Nephron progenitor cell (in vitro differentiated cells): ENCODE data around the gene LRBA.

Experiments
- DNase-seq: peaks from one replicate; pipeline ENCODE4 v3.0.0; 2021
- H3K27ac Mint-ChIP-seq: 2 replicates; pipeline ENCODE4 v1.8.0; 2021; ENCODE audit warnings: mild to moderate bottlenecking, moderate library complexity, mixed read lengths
- H3K27me3 Mint-ChIP-seq: 2 replicates; pipeline ENCODE4 v1.8.0; 2021; ENCODE audit warnings: mild to moderate bottlenecking, low read depth, mixed read lengths; ENCODE audit not compliant: poor library complexity
- H3K36me3 Mint-ChIP-seq: 2 replicates; pipeline ENCODE4 v1.8.0; 2021; ENCODE audit warnings: low read depth, mixed read lengths
- H3K4me1 Mint-ChIP-seq: 2 replicates; pipeline ENCODE4 v1.8.0; 2021; ENCODE audit warnings: mixed read lengths
- H3K4me3 Mint-ChIP-seq: 2 replicates; pipeline ENCODE4 v1.8.0; 2021; ENCODE audit warnings: mild to moderate bottlenecking, moderate library complexity, mixed read lengths
- H3K9me3 Mint-ChIP-seq: 2 replicates; pipeline ENCODE4 v1.8.0; 2021; ENCODE audit warnings: mild to moderate bottlenecking, moderate library complexity, mixed read lengths
- CTCF ChIP-seq: fragments of 200-600 bp; sonication (generic); IDR thresholded peaks from 2 replicates; pipeline ENCODE4 v1.5.0; 2021; ENCODE audit warnings: antibody characterized with exemption

LRBA gene

GRCh38 chr4:150942539-150942938 is 72.5 kb downstream of the LRBA start:
- no peaks in the 10 kb centered on the region for H3K9me3 Mint-ChIP-seq
- no peak overlapping the region for H3K4me3 Mint-ChIP-seq
- no peak overlapping the region for H3K27ac Mint-ChIP-seq
- peaks cover 3% of the 10 kb centered on the region for H3K27me3 Mint-ChIP-seq
- peaks cover 12% of the 10 kb centered on the region for H3K4me1 Mint-ChIP-seq
- H3K36me3 Mint-ChIP-seq = no peaks in the 10 kb centered on the region
- DNase-seq = no peak
- no peak for TF ChIP-seq CTCF

- DNase-seq = no peak
- Mint-ChIP-seq H3K36me3 (no peaks in the 10 kb centered on the region), H3K4me3 (no peak overlapping the region), H3K9me3 (no peaks in the 10 kb centered on the region), H3K4me1 (peaks cover 12% of the 10 kb centered on the region), H3K27ac (no peak overlapping the region), H3K27me3 (no peaks in the 10 kb centered on the region)
- no peak for TF ChIP-seq CTCF
These were observed 75.0 kb downstream of the LRBA start for GRCh38 chr4:150940123-150940522.

- no peak for TF ChIP-seq CTCF
- Mint-ChIP-seq H3K36me3 (no peaks in the 10 kb centered on the region), H3K27me3 (no peaks in the 10 kb centered on the region), H3K4me1 (peaks cover 12% of the 10 kb centered on the region), H3K9me3 (no peaks in the 10 kb centered on the region), H3K4me3 (no peak overlapping the region), H3K27ac (peak overlapping the region; percentile 41)
- DNase-seq = no peak
These were observed 75.6 kb downstream of the LRBA start for GRCh38 chr4:150939530-150939929.

GRCh38 chr4:150938873-150939499 is 76.1 kb downstream of the LRBA start:
- Mint-ChIP-seq H3K36me3 (no peaks in the 10 kb centered on the region), H3K27ac (peak overlapping the region; percentile 41), H3K4me3 (no peak overlapping the region), H3K27me3 (no peaks in the 10 kb centered on the region), H3K4me1 (peaks cover 12% of the 10 kb centered on the region), H3K9me3 (no peaks in the 10 kb centered on the region)
- DNase-seq = no peak
- no peak for TF ChIP-seq CTCF

GRCh38 chr4:150938417-150938816 is 76.7 kb downstream of the LRBA start:
- DNase-seq = no peak
- H3K9me3 Mint-ChIP-seq = no peaks in the 10 kb centered on the region
- H3K4me1 Mint-ChIP-seq = peaks cover 12% of the 10 kb centered on the region
- H3K27me3 Mint-ChIP-seq = no peaks in the 10 kb centered on the region
- TF ChIP-seq CTCF = no peak
- H3K36me3 Mint-ChIP-seq = no peaks in the 10 kb centered on the region
- no peak overlapping the region for H3K4me3 Mint-ChIP-seq
- H3K27ac Mint-ChIP-seq = no peak overlapping the region

GRCh38 chr4:150934022-150934421 is 81.1 kb downstream of the LRBA start:
- H3K27ac Mint-ChIP-seq = no peak overlapping the region
- no peak for DNase-seq
- peaks cover under 1% of the 10 kb centered on the region for H3K36me3 Mint-ChIP-seq
- no peaks in the 10 kb centered on the region for H3K9me3 Mint-ChIP-seq
- H3K4me3 Mint-ChIP-seq = no peak overlapping the region
- peaks cover 10% of the 10 kb centered on the region for H3K4me1 Mint-ChIP-seq
- H3K27me3 Mint-ChIP-seq = no peaks in the 10 kb centered on the region
- TF ChIP-seq CTCF = no peak
